Measurements from ENCODE around the gene GRM1.

- TF ChIP-seq, protein P1, sequence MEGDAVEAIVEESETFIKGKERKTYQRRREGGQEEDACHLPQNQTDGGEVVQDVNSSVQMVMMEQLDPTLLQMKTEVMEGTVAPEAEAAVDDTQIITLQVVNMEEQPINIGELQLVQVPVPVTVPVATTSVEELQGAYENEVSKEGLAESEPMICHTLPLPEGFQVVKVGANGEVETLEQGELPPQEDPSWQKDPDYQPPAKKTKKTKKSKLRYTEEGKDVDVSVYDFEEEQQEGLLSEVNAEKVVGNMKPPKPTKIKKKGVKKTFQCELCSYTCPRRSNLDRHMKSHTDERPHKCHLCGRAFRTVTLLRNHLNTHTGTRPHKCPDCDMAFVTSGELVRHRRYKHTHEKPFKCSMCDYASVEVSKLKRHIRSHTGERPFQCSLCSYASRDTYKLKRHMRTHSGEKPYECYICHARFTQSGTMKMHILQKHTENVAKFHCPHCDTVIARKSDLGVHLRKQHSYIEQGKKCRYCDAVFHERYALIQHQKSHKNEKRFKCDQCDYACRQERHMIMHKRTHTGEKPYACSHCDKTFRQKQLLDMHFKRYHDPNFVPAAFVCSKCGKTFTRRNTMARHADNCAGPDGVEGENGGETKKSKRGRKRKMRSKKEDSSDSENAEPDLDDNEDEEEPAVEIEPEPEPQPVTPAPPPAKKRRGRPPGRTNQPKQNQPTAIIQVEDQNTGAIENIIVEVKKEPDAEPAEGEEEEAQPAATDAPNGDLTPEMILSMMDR (IDR thresholded peaks at IDR 0.05): no peak
- no peak for TF ChIP-seq EZH2 (IDR thresholded peaks at IDR 0.05; ENCODE audit: borderline replicate concordance, insufficient read depth, low read depth, low read length, poor library complexity, severe bottlenecking)
Measured at GRCh38 chr6:146336191-146336590, 307.3 kb downstream of the GRM1 start.

Data from B cell (primary cell).